SH-SY5Y (cell line): ENCODE data around the gene SLC22A4.

Experiments
- GATA2 ChIP-seq: IDR thresholded peaks from 2 replicates; pipeline ENCODE4 v1.6.1; 2011; ENCODE audit warnings: mild to moderate bottlenecking, low read depth, low read length
- GATA3 ChIP-seq: IDR thresholded peaks from 2 replicates; pipeline ENCODE4 v1.6.1; 2011; ENCODE audit warnings: low read depth, mild to moderate bottlenecking, low read length, moderate library complexity

DNA sequence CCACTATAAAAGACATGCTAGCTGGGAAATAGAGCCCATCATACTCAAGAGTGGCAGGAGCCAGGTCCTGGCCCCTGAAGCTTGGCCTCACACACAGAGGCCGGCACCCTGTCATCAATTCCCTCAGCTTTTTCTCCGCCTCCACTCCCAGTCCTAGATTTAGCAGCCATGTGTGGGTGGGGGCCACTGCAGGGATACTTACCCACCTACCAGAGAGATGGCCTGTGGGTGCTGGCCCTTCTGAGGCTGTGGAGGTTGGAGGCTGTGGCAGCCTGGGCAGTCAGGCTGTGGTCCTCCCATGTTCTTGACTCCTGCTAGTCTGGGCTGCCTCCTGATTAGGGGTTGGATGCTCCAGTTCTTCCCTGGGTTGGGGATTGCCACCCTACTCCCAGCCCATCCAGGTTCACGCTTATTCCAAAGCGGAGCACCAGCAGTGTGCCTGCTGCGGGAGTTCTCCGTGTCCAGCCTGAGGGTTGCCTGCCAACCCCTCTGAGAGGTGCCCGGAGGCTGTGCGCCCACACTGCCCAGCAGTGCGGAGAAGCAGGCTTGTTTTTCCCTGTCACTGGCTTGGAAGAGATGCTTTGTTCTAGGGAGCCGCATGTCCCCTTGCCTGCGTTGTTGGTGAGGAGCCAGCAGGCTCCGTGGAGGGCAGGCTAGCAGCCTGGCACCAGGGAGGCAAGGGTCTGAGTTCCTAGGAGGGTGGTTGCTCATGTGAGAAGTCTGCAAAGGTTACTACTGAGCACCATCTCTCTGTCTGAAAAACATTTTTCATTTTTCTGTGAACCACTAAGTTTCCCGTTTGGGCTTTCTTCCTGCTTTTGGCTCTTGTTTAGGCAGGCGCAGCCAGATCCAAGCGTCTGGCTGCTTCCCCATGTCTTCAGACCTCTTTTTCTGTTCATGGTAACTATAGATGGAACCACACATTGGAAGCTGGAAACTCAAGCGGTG is 82.8 kb downstream of the SLC22A4 start:
- TF ChIP-seq GATA2 = no peak
- no peak for TF ChIP-seq GATA3
